GM06990 (cell line): Measurements from ENCODE around the gene CMYA5.

Experiments used
- DNase-seq: peaks from one replicate; pipeline ENCODE4 v3.0.0-alpha.2; 2011; ENCODE audit not compliant: insufficient read length; ENCODE audit errors: extremely low read depth
- H3K27me3 ChIP-seq: replicated peaks from 2 replicates; pipeline ENCODE4 v1.6.0; 2011; ENCODE audit warnings: low read length; ENCODE audit not compliant: control insufficient read depth, insufficient read depth
- H3K36me3 ChIP-seq: 2 replicates; pipeline ENCODE4 v1.5.1; 2011; ENCODE audit warnings: low read length; ENCODE audit not compliant: control insufficient read depth, insufficient read depth
- H3K4me3 ChIP-seq: replicated peaks from 2 replicates; pipeline ENCODE4 v1.5.1; 2011; ENCODE audit warnings: low read depth, mild to moderate bottlenecking, control low read depth, low read length
- TF ChIP-seq, protein P1 (sequence below): IDR thresholded peaks from 2 replicates; pipeline ENCODE4 v1.5.1; 2011; ENCODE audit warnings: low read length, control low read depth, mild to moderate bottlenecking, inconsistent platforms; ENCODE audit not compliant: insufficient read depth, poor library complexity, severe bottlenecking

The CMYA5 gene

GRCh38 chr5:79686799-79687198 is 2.8 kb upstream of the CMYA5 start:
- no peak for DNase-seq
- Histone ChIP-seq H3K4me3 (no peak overlapping the region), H3K36me3 (peaks cover 4% of the 10 kb centered on the region), H3K27me3 (no peaks in the 10 kb centered on the region)
- TF ChIP-seq, protein P1, sequence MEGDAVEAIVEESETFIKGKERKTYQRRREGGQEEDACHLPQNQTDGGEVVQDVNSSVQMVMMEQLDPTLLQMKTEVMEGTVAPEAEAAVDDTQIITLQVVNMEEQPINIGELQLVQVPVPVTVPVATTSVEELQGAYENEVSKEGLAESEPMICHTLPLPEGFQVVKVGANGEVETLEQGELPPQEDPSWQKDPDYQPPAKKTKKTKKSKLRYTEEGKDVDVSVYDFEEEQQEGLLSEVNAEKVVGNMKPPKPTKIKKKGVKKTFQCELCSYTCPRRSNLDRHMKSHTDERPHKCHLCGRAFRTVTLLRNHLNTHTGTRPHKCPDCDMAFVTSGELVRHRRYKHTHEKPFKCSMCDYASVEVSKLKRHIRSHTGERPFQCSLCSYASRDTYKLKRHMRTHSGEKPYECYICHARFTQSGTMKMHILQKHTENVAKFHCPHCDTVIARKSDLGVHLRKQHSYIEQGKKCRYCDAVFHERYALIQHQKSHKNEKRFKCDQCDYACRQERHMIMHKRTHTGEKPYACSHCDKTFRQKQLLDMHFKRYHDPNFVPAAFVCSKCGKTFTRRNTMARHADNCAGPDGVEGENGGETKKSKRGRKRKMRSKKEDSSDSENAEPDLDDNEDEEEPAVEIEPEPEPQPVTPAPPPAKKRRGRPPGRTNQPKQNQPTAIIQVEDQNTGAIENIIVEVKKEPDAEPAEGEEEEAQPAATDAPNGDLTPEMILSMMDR = no peak

DNA sequence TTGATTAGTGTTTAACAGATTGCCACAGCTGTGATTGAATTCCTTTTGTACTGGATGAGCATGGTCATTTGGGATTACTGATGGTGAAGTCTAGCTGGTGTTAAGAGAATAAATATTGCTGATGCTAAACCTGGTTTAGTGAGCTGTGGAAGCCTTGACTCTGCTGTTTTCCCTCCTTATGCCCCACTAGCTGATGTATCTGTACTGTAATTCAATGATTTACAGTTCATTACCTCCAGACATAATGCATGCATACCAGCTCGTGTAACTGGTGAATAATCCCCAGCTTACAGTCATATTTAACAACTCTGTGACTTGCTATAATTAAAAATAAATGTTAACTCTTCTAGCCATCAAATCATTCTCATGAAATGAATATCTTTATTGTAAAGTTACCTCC is 1.7 kb upstream of the CMYA5 start:
- Histone ChIP-seq H3K27me3 (no peaks in the 10 kb centered on the region), H3K4me3 (no peak overlapping the region), H3K36me3 (peaks cover 4% of the 10 kb centered on the region)
- TF ChIP-seq, protein P1 = no peak
- DNase-seq = no peak

DNA sequence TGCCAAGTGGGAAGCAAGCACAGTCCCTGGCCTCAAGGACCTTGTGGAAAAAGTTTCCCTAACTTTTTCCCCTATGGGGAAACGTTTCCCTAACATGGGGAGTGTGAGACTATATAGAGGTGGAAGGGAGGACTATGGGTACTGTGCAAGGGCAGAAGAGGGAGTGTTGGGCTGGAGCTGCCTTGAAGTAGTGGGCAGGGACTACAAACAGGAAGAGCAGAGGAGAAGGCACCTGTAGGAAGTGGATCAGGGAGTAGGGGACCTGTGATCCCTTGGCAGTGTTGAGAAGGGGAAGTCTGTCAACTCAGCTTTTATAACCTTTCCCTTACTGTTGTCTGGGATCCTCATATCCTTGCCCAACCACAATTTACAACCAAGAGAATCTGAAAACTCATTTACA is 1.4 kb downstream of the CMYA5 start:
- H3K4me3 ChIP-seq = no peak overlapping the region
- TF ChIP-seq, protein P1 = no peak
- no peak for DNase-seq
- no peaks in the 10 kb centered on the region for H3K27me3 ChIP-seq
- no peaks in the 10 kb centered on the region for H3K36me3 ChIP-seq

DNA sequence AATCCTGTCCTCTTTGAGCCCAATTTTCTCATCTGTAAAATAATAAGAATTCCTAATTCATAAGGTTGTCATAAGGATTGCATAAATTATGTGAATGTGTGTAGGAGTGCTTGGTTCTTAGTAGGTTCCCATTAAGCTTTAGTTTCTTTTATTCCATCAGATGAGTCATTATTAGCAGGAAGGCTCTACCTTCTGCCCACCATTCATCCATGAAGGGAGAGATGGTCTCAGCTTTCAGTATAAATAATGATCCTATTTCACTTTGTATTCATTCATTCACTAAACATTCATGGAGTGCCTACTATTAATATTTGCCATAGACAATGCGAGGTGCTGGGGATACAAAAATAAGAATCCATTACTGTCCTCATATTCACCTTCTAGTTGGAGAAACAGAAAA is 3.0 kb downstream of the CMYA5 start:
- no peak for DNase-seq
- TF ChIP-seq, protein P1 = no peak
- Histone ChIP-seq H3K27me3 (no peaks in the 10 kb centered on the region), H3K36me3 (no peaks in the 10 kb centered on the region), H3K4me3 (no peak overlapping the region)

GRCh38 chr5:79694183-79694582 is 4.5 kb downstream of the CMYA5 start:
- no peak for DNase-seq
- Histone ChIP-seq H3K4me3 (no peak overlapping the region), H3K27me3 (no peaks in the 10 kb centered on the region), H3K36me3 (no peaks in the 10 kb centered on the region)
- TF ChIP-seq, protein P1 = no peak

DNA sequence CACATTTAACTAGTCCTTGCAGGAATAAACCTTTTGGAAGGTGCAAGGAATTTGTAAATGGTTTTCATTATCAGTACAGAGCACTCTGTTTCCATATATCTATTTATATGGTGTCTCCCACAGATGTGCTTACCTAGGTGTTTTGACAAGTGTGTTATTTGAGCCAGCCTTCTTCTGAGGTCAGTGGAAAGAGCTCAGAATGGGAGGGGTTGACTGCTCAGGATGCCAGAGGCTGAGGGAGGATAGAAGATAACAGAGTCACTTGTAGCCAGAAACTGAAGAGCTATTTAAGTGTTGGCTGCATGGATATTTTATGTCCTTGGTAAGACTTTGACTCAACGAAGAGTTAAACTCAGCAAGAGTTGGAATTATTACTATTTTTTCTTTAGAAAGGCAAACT is 5.0 kb downstream of the CMYA5 start:
- Histone ChIP-seq H3K27me3 (no peaks in the 10 kb centered on the region), H3K4me3 (no peak overlapping the region), H3K36me3 (no peaks in the 10 kb centered on the region)
- no peak for DNase-seq
- TF ChIP-seq, protein P1 = no peak
